GM12878 (cell line): ENCODE results near the gene AK4. TPM values are rescaled to one million over a fixed set of nuclear protein-coding genes. Genes with fewer than 3 reads are reported as not detected.

Experiments
- BRCA1 ChIP-seq: IDR thresholded peaks from 2 replicates; pipeline ENCODE4 v1.6.1; 2011; ENCODE audit warnings: low read depth, low read length, improper control_type of control experiment
- CREB1 ChIP-seq: IDR thresholded peaks from 2 replicates; pipeline ENCODE4 v1.6.1; 2012; ENCODE audit warnings: low read depth, mild to moderate bottlenecking, inconsistent platforms
- EZH2 ChIP-seq: IDR thresholded peaks from 2 replicates; pipeline ENCODE4 v1.6.1; 2012; ENCODE audit warnings: low read depth, mild to moderate bottlenecking, control low read depth, inconsistent platforms, low read length, borderline replicate concordance; ENCODE audit not compliant: control insufficient read depth
- GABPA ChIP-seq: IDR thresholded peaks from 2 replicates; pipeline ENCODE4 v1.6.1; 2014; ENCODE audit warnings: antibody characterized with exemption, low read depth, mild to moderate bottlenecking, inconsistent platforms
- HDGF ChIP-seq: fragments of 450-650 bp; IDR thresholded peaks from 2 replicates; pipeline ENCODE4 v1.6.1; 2016; ENCODE audit warnings: antibody characterized with exemption
- IRF4 ChIP-seq: IDR thresholded peaks from 2 replicates; pipeline ENCODE4 v1.6.1; 2011; ENCODE audit warnings: low read depth, low read length
- KAT2A ChIP-seq: conservative IDR thresholded peaks from 2 replicates; pipeline ENCODE4 v1.6.1; 2011; ENCODE audit warnings: low read depth, low read length; ENCODE audit not compliant: control insufficient read depth
- NBN ChIP-seq: fragments of 450-650 bp; IDR thresholded peaks from 2 replicates; pipeline ENCODE4 v1.6.1; 2016
- STAT3 ChIP-seq: IDR thresholded peaks from 2 replicates; pipeline ENCODE4 v1.6.1; 2011; ENCODE audit warnings: low read depth, low read length, improper control_type of control experiment
- ZBTB11 ChIP-seq: fragments of 450-650 bp; formaldehyde crosslinking; IDR thresholded peaks from 2 replicates; pipeline ENCODE4 v1.5.0; 2022; ENCODE audit warnings: mild to moderate bottlenecking, missing genetic modification characterization
- polyA plus RNA-seq, 11 experiments: library from polyadenylated mRNA; depleted of rRNA in 4 of 11; unstranded in 6 of 11; stranded (reverse) in 5 of 11; fragments of >200 nt; fragmentation: Nextera tagmentation in 4 of 11; fragmentation: Illumina TruSeq in 1 of 11; extraction: Ambion mirVana in 4 of 11; extraction: Trizol in 1 of 11; gene quantifications; 1 replicate in 1 of 11; 2 replicates in 10 of 11; pipeline versions ENCODE4 v1.2.1 to v1.2.3, GENCODE V29; 2011 to 2016; ENCODE audit warnings: inconsistent platforms in 2 of 11, missing spikeins in 2 of 11, low read depth in 1 of 11
- total RNA-seq, 4 experiments: library from RNA; depleted of rRNA in 3 of 4; stranded (reverse); fragments of >200 nt in 3 of 4; fragmentation: Illumina TruSeq in 1 of 4; extraction: Trizol in 1 of 4; gene quantifications; 2 replicates each; pipeline versions ENCODE4 v1.2.1 to v1.2.3, GENCODE V29; 2013 to 2021
- TF ChIP-seq, protein P1 (sequence below): IDR thresholded peaks from 2 replicates; pipeline ENCODE4 v1.6.1; 2012; ENCODE audit warnings: mild to moderate bottlenecking, low read depth, low read length
- TF ChIP-seq, protein P2 (sequence below): fragments of 150-350 bp; IDR thresholded peaks from 2 replicates; pipeline ENCODE4 v1.6.1; 2016; ENCODE audit warnings: low read depth, low read length
- TF ChIP-seq, protein P3 (sequence below): fragments of 450-650 bp; formaldehyde crosslinking; IDR thresholded peaks from 2 replicates; pipeline ENCODE4 v1.4.0; 2020; ENCODE audit warnings: mild to moderate bottlenecking, moderate library complexity

The AK4 gene
- total and polyA plus RNA-seq, 10 of the 15 experiments (the other 5 are each of a cell fraction or from before 2014, with no cell fraction given) = 23.9 to 161 (median 49.0) TPM

GRCh38 chr1:65230731-65231481, 82.9 kb downstream of the AK4 start (continued):
- TF ChIP-seq KAT2A = no peak
- no peak for TF ChIP-seq ZBTB11 (CRISPR knock-in tag)
- TF ChIP-seq EZH2 = no peak
- no peak for TF ChIP-seq NBN
- TF ChIP-seq, protein P1, sequence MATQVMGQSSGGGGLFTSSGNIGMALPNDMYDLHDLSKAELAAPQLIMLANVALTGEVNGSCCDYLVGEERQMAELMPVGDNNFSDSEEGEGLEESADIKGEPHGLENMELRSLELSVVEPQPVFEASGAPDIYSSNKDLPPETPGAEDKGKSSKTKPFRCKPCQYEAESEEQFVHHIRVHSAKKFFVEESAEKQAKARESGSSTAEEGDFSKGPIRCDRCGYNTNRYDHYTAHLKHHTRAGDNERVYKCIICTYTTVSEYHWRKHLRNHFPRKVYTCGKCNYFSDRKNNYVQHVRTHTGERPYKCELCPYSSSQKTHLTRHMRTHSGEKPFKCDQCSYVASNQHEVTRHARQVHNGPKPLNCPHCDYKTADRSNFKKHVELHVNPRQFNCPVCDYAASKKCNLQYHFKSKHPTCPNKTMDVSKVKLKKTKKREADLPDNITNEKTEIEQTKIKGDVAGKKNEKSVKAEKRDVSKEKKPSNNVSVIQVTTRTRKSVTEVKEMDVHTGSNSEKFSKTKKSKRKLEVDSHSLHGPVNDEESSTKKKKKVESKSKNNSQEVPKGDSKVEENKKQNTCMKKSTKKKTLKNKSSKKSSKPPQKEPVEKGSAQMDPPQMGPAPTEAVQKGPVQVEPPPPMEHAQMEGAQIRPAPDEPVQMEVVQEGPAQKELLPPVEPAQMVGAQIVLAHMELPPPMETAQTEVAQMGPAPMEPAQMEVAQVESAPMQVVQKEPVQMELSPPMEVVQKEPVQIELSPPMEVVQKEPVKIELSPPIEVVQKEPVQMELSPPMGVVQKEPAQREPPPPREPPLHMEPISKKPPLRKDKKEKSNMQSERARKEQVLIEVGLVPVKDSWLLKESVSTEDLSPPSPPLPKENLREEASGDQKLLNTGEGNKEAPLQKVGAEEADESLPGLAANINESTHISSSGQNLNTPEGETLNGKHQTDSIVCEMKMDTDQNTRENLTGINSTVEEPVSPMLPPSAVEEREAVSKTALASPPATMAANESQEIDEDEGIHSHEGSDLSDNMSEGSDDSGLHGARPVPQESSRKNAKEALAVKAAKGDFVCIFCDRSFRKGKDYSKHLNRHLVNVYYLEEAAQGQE = no peak
- no peak for TF ChIP-seq BRCA1
- no peak for TF ChIP-seq CREB1
- TF ChIP-seq, protein P2, sequence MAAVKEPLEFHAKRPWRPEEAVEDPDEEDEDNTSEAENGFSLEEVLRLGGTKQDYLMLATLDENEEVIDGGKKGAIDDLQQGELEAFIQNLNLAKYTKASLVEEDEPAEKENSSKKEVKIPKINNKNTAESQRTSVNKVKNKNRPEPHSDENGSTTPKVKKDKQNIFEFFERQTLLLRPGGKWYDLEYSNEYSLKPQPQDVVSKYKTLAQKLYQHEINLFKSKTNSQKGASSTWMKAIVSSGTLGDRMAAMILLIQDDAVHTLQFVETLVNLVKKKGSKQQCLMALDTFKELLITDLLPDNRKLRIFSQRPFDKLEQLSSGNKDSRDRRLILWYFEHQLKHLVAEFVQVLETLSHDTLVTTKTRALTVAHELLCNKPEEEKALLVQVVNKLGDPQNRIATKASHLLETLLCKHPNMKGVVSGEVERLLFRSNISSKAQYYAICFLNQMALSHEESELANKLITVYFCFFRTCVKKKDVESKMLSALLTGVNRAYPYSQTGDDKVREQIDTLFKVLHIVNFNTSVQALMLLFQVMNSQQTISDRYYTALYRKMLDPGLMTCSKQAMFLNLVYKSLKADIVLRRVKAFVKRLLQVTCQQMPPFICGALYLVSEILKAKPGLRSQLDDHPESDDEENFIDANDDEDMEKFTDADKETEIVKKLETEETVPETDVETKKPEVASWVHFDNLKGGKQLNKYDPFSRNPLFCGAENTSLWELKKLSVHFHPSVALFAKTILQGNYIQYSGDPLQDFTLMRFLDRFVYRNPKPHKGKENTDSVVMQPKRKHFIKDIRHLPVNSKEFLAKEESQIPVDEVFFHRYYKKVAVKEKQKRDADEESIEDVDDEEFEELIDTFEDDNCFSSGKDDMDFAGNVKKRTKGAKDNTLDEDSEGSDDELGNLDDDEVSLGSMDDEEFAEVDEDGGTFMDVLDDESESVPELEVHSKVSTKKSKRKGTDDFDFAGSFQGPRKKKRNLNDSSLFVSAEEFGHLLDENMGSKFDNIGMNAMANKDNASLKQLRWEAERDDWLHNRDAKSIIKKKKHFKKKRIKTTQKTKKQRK = no peak
- TF ChIP-seq STAT3 = no peak
- TF ChIP-seq, protein P3, sequence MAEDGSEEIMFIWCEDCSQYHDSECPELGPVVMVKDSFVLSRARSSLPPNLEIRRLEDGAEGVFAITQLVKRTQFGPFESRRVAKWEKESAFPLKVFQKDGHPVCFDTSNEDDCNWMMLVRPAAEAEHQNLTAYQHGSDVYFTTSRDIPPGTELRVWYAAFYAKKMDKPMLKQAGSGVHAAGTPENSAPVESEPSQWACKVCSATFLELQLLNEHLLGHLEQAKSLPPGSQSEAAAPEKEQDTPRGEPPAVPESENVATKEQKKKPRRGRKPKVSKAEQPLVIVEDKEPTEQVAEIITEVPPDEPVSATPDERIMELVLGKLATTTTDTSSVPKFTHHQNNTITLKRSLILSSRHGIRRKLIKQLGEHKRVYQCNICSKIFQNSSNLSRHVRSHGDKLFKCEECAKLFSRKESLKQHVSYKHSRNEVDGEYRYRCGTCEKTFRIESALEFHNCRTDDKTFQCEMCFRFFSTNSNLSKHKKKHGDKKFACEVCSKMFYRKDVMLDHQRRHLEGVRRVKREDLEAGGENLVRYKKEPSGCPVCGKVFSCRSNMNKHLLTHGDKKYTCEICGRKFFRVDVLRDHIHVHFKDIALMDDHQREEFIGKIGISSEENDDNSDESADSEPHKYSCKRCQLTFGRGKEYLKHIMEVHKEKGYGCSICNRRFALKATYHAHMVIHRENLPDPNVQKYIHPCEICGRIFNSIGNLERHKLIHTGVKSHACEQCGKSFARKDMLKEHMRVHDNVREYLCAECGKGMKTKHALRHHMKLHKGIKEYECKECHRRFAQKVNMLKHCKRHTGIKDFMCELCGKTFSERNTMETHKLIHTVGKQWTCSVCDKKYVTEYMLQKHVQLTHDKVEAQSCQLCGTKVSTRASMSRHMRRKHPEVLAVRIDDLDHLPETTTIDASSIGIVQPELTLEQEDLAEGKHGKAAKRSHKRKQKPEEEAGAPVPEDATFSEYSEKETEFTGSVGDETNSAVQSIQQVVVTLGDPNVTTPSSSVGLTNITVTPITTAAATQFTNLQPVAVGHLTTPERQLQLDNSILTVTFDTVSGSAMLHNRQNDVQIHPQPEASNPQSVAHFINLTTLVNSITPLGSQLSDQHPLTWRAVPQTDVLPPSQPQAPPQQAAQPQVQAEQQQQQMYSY (CRISPR knock-in tag) = no peak
- TF ChIP-seq HDGF = no peak
- TF ChIP-seq GABPA = 0 out of 2 replicates have a peak, but pooled peaks have one; percentile 40
- TF ChIP-seq IRF4 = peak; percentile 76; the same call in 1 of the 2 replicates
